GM21786 (cell line): ENCODE results near the gene KCTD20.
A peak's percentile ranks its signal among the peaks of the same experiment; 100 is the strongest.
"Not testable (repeated sequence)": the region's sequence is repeated elsewhere in the genome, so short reads cannot be mapped to it uniquely, and the experiment has no call there.

Source experiments
- ATAC-seq: cut with Tn5 transposase; IDR thresholded peaks from one replicate; pipeline ENCODE4 v1.9.1; 2021; ENCODE audit not compliant: unreplicated experiment

Gene KCTD20

GRCh38 chr6:36442671-36443470, at the start of gene KCTD20, which contains the start of gene PXT1:
Gene KCTD20 (plus strand): TSS chr6:36443000. CDS start chr6:36470098, 27,098 bp downstream.
Gene PXT1 (minus strand): TSS chr6:36442854. CDS start chr6:36426082, 16,772 bp downstream.
- ATAC-seq, result peak; percentile 72

GRCh38 chr6:36399970-36400369, 42.8 kb upstream of the KCTD20 start:
- ATAC-seq, result no peak

DNA sequence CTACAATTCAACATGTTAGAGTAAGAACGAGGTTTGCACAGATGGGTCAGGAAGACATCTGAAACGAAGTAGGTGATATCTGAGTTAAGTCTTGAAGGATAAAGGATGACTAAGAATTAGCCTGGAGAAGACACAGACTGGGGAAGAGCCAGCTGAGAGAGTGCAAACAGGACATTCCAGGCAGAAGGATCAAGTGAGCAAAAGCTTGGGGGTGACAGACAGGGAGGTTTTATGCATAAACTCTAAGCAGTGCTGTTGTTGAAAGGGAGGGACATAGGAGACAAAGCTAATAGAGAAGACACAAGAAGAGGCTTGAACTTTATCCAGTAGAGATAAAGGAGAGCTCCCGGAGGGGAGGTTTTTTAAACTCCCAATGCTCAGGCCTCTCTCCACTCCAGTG, 40.3 kb upstream of the KCTD20 start:
- no peak for ATAC-seq

DNA sequence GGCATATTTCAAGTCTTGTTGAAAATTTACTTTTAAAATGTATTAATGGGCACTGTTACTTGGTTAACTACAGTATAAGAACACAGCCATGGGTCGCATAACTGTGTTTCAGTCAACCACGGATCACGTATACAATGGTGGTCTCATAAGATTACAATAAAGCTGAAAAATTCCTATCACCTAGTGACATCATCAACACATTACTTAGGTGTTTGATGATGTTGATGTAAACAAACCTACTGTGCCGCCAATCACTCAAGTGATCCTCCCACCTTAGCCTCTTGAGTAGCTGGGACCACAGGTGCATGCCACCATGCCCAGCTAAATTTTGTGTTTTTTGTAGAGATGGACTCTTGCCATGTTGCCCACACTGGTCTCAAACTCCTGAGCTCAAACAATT, 38.6 kb upstream of the KCTD20 start:
- ATAC-seq, result no peak

GRCh38 chr6:36409718-36410117, 33.1 kb upstream of the KCTD20 start:
- ATAC-seq, result not testable (repeated sequence)

DNA sequence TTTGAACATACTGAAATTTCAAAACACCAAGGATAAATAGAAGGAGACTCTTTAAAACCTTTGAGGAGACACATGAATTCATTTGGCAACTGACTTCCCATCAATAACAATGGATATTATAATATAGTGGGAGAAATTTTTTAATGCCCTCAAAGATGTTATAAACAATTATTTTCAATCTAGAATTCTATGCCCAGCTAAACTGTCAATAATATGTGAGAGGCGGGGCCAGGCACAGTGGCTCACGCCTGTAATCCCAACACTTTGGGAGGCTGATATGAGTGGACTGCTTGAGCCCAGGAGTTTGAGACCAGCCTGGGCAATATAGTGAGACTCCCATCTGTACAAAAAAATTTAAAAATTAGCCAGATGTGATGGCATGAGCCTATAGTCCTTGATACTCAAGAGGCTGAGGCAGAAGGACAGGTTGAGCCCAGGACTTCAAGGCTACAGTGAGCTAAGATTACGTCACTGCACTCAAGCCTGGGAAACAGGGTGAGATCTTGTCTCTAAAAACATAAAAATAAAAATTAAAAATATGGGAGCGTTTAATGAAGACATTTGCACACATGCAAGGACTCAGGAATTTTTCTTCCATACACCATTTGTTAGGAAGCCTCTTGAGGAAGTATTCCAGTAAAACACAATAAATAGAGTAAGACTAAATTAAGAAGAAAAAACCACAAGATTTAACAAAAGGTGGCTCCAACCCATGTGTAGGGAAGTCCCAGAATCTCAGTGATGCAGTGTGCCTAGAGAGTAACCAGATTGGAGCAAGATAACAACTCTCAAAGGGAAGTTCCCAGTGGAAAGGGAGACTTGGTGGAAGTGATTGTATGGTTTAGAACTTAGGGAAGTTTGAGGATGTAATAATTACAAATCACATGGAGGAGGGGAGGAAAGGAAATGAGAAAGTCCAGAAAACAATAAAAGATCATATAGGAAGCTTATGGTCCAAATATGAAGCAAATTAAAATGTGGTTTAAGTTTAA, 29.0 kb upstream of the KCTD20 start:
- ATAC-seq, result no peak

DNA sequence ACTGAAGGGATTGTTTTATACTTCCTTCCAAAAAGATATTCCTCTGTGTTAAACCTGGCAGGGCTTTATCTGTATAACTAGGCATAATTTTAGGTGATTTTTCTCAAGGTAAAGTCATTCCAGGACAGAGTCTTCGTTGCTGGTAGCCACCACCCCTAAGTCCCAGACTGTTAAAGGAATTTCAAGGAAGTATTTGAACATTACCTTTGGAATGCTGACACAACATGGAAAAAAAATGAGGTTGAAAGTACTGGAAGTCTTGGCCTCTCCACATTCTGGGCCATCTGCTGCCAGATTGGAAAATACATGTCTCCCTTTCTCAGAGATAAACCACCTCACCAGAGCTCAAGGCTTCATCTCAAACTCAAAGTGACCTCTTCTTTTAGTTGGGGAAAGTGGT, 28.3 kb upstream of the KCTD20 start:
- no peak for ATAC-seq

- ATAC-seq, result no peak
Observed at GRCh38 chr6:36418558-36418957, 24.2 kb upstream of the KCTD20 start.

DNA sequence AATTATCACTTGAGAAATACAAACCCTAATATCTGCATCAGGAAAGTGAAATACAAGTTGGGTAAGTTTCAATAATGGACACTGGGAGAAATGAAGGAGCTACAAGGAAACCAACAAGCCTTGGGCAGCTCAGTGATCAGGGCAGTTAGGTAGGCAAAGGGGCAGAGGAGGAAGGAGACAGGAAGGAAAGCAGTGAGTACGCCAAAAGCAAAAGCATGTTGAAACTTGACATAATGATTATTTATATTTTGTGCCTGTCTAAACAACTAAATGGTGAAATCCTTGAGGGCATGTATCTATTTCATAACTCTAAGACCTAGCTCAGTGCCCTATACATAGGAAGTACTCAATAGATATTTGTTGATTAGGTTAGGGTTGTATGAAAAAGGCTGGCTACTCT, 23.5 kb upstream of the KCTD20 start:
- no peak for ATAC-seq

DNA sequence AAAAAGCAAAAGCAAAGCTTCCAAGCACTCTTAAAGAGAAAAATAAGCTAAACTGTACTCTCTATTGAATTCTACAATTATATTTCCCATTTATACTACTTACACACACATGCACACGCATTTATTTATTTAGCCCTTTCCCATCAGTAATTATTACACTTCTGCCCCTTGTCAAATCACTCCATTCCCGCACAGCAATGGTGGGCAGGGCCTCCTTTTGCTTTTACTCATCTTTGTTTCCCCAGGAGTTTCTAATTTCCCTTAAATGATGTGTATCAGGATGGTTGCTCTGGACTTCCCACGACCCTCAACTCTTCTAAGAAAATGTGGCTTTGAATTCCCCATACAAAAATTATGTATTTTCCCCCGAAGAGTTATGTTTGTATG, 20.1 kb upstream of the KCTD20 start:
- ATAC-seq, result no peak

GRCh38 chr6:36423101-36423824, 19.5 kb upstream of the KCTD20 start:
- ATAC-seq, result peak; percentile 90

DNA sequence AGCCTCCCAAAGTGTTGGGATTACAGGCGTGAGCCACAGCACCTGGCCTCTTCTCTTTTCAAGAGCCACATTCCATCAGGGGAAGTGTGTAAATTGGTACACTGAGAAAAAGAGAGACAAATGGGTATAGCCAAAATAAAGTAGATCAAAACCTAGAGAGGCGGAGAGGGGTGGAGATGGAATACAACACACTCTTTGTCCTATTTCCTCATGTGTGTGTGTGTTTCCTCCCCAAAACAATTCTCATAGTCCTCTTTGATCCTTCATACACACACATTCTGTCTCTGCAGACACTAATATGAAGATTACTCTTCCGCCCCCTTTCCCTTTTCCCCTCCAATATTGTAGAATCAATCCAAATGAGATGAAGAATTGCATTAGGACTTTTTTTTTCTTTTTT, 16.2 kb upstream of the KCTD20 start:
- no peak for ATAC-seq

- ATAC-seq, result no peak
Observed at GRCh38 chr6:36428911-36429310, 13.9 kb upstream of the KCTD20 start.

GRCh38 chr6:36430351-36430750, 12.4 kb upstream of the KCTD20 start:
- no peak for ATAC-seq

- no peak for ATAC-seq
Observed at GRCh38 chr6:36431197-36431596, 11.6 kb upstream of the KCTD20 start.

DNA sequence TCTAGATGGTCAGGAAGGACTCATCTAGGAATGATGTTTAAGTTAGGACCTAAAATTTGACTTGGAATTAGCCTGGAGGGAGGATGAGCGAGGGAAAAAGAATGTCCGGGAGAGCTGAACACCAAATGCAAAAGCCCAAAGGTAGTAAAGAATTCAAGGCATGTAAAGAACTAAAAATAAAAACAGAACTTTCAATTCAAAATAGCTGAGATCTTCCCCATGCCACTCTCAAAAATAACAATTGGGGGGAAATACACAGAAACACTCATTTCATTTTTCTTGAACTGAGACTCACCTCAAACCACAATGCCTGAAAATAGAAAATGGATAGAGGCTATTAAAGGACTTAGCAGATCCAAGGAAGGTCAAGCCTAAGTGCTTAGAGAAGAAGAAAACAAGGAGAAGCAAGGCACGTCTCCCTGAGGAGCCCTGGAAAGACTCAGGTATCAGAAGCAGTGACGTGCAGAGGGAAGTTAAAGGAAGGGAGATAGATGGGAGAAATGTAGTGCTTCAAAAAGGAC, 10.6 kb upstream of the KCTD20 start:
- ATAC-seq, result no peak

DNA sequence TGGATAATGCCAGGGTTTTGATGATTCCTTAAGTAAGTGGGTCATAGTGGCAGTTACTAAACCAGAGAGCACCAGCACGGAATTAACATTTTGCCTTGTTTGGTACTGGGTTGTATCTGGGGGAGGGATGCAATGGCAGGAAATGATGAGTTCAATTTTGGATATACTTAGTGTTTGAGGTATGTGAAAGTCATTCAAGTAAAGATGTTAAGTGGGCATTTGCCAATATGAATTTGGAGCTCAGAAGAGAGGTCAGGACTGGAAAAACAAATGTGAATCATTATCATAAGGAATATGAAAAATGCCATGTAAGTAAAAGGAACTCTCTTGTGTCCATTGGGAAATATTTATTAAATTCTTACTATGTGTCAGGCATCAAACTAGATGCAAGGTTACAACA, 6.3 kb upstream of the KCTD20 start:
- no peak for ATAC-seq

DNA sequence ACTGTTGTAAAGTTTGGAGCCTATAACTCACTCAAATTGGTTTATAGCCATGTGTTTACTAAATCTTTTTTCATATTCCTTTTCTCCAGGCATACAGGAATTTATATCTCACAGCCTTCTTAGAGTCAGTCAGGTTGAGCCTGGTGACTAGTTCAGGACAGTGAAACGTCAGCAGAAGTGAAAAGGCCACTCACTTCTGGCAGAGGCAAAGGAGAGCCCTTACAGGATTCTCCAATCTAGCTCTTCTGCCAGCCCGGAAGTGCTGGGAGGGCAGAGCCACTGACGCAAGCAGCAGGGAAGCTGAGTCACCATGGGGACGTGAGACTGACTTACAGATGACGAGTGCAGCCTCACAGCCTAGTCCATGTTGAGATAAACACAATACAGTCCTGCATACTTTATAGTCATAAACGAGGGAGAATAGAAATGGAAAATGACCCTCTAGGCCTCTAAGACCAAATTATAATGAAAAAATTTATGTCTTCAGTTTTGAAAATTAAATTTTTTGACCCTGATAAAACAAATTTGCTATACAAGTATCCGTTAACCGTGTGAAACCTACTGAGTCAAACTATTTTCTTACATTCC, 1.4 kb upstream of the KCTD20 start:
- peak; percentile 68 for ATAC-seq

- ATAC-seq, result no peak
Observed at GRCh38 chr6:36442103-36442670, 613 bp upstream of the KCTD20 start.
